Stimulated activated CD8-positive, alpha-beta memory T cell treated with anti-CD3 and anti-CD28 coated beads, Interleukin-12 subunit alpha, Interleukin-12 subunit beta, amount 100 ng/mL, for 1 hour (primary cell): ENCODE results near the gene DIAPH1.

Experiments
- DNase-seq: peaks from one replicate; pipeline ENCODE4 v3.0.0-alpha.2; 2020; ENCODE audit warnings: low read depth

Gene DIAPH1

GRCh38 chr5:141506381-141507155, 112.2 kb downstream of the DIAPH1 start:
- DNase-seq: no peak

GRCh38 chr5:141504216-141504615, 114.6 kb downstream of the DIAPH1 start:
- no peak for DNase-seq

GRCh38 chr5:141503681-141504080, 115.1 kb downstream of the DIAPH1 start:
- no peak for DNase-seq

GRCh38 chr5:141501761-141502160, 117.0 kb downstream of the DIAPH1 start:
- DNase-seq: no peak

- DNase-seq: no peak
Observed at GRCh38 chr5:141496038-141496437, 122.8 kb downstream of the DIAPH1 start.

- no peak for DNase-seq
Observed at GRCh38 chr5:141495453-141495811, 123.4 kb downstream of the DIAPH1 start.

- DNase-seq: no peak
Observed at GRCh38 chr5:141494761-141495452, 123.9 kb downstream of the DIAPH1 start.

- DNase-seq: no peak
Observed at GRCh38 chr5:141493500-141494422, 125.0 kb downstream of the DIAPH1 start.

- no peak for DNase-seq
Observed at GRCh38 chr5:141492168-141492885, 126.5 kb downstream of the DIAPH1 start.

GRCh38 chr5:141491323-141492167, 127.3 kb downstream of the DIAPH1 start:
- DNase-seq: no peak

GRCh38 chr5:141490771-141491170, 128.0 kb downstream of the DIAPH1 start:
- no peak for DNase-seq

GRCh38 chr5:141490271-141490670, 128.5 kb downstream of the DIAPH1 start:
- DNase-seq: no peak

- no peak for DNase-seq
Observed at GRCh38 chr5:141489841-141490240, 129.0 kb downstream of the DIAPH1 start.

GRCh38 chr5:141488591-141489561, 129.9 kb downstream of the DIAPH1 start, which contains the start of gene PCDHGC5:
Gene PCDHGC5, plus strand, starts transcription at chr5:141489081. Its CDS starts 160 bp downstream, at chr5:141489241.
- DNase-seq: no peak

- DNase-seq: no peak
Observed at GRCh38 chr5:141487131-141487530, 131.7 kb downstream of the DIAPH1 start.

- no peak for DNase-seq
Observed at GRCh38 chr5:141486091-141486490, 132.7 kb downstream of the DIAPH1 start.

- no peak for DNase-seq
Observed at GRCh38 chr5:141485321-141486055, 133.3 kb downstream of the DIAPH1 start.

GRCh38 chr5:141484641-141485311, 134.0 kb downstream of the DIAPH1 start, which contains the start of gene PCDHGC4:
Gene PCDHGC4, plus strand, starts transcription at chr5:141485030. Its CDS starts 144 bp downstream, at chr5:141485174.
- no peak for DNase-seq
